Fibroblast of skin of right biceps (primary cell): ENCODE measurements around the gene RO60.

Experiments
- DNase-seq: peaks from one replicate; pipeline ENCODE4 v3.0.0-alpha.2; 2013

The RO60 gene

DNA sequence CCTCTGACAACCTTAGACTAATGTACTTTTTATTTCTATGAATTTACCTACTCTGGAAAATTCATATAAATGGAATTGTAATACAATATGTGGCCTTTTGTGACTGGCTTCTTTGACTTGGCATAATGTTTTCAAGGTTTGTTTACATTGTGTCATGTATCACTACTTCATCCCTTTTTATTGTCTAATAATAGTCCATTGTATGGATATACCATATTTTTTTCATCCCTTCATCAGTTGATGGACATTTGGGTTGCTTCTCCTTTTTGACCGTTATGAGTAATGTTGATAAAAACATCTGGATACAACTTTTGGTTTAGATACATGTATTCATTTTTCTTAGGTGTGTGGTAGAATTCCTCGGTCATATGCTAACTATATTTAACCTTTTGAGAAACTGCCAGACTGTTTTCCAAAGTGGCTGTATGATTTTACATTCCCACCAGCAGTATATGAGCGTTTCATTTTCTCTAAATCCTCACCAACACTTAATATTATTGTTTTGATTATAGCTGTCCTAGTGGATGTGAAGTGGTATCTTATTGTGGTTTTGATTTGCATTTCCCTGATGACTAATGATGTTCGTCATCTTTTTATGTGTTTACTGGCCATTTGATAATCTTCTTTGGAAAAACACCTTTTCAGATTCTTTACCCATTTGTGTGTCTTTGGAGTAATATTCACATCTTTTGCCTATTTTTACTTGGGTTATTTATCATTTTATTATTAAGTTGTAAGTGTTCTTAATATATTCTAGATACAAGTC, 3.5 kb downstream of the RO60 start:
- DNase-seq = no peak

DNA sequence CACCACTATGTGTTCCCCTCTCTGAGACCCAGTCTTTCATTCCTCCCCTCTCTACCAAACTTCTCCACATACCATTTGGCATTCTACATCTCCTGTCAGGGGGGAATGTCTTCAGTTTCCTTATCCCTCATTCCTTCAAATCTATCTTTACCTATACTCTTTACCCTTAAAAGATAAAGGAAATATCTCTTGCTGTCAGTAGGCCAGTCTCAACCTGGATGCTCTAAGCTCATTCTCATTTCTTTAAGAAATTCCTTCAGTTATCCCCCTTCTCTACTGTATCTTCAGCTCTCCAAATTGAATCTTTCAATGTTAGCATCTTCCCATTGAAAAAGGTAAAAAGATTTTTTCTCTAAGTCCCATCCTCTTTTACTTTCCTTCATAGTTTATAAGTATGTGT, 6.5 kb downstream of the RO60 start:
- no peak for DNase-seq

DNA sequence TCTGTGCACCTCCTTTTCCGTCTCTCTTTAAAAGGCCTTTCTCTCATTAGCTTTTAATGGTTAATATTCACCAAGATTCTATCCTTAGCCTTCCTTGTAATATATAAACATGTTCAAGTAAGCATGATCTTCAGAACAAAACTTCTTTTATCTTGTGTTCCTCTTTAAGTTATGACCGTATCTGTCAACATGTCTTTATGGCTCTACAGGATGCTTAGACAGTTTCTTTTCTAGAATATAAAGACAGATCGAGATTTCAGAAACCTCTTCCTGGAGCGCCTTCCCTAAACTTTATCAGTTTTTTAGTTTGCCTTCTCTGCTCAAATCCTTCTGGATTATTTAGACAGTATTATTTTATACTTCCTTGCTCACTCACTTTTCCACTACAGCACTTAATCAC, 7.2 kb downstream of the RO60 start:
- DNase-seq = no peak

DNA sequence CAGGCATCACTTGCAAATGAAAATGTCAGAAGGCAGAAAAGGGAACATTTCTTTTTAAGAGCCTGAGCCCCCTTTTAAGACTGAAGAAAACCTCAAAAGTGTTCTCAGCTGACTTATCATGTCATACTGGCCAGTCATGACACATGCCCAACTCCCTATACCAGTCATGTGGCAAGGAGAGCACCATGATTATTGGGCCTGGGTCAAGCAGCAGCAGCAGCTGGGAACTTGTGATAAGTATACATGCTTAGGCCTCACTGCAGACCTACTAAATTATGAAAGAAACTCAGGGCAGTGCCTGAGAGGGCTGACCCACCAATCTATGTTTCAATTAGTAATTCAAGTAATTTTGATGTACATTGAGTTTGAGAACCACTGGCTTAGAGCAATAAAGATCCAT, 8.6 kb downstream of the RO60 start:
- DNase-seq = no peak

DNA sequence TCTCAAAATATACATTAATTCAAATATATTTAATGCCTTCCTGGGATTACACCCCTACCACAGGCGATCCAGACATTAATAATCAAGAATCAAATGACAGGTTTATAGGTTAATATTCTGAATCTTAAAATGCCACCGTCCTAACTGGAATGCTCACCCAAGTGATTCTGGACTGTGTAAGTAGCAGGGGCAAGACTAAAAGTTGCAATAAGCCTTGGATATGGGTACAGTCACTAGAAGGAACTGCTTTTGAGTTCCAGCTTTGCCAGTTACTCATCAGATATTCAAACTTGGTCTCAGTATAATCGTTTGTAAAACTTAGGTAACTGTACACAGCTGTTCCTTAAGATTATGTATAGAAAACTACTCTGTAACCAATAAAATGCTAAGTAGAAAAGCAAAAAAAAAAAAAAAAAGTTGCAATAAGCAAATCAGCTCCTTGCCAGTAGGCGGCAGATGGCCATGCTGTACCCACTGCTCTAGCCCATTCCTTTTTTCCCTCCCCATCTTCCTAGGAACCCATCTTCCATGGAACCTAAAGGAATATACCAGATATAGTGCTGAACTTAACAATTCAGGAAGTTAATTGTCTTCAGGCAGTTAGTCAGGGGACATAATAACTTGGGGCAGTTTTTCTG, 10.5 kb downstream of the RO60 start:
- peak; percentile 12 for DNase-seq

DNA sequence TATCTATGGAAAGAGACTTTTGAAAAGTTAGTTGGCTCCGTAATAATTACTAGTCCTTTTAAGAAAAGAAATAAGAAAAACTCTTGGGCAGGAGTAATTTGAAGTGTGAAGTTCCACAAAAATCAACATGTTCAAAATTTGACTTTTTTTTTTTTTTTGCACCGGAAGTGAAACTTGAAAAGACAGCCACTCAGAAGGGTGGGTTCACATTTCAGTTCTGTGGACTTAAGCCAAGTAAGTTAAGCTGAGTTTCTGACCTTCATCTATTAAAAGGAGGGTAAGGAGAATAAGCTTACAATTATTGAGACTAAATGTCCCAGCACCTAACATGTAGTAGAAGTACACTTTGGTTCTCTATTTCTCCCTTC, 11.0 kb downstream of the RO60 start:
- DNase-seq = no peak

DNA sequence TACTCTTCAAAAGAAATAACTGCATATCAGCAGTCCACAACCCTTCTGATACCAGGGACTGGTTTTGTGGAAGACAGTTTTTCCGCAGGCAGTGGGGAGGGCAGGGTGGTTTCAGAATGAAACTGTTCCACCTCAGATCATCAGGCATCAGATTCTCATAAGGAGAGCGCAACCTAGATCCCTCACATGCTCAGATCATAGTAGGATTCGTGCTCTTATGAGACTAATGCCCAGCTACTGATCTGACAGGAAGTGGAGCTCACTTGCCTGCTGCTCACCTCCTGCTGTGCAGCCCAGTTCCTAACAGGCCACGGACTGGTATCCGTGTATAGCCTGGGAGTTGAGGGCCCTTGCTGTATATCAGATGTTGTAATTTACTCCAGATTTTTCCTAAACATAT, 11.5 kb downstream of the RO60 start:
- peak; percentile 3 for DNase-seq

DNA sequence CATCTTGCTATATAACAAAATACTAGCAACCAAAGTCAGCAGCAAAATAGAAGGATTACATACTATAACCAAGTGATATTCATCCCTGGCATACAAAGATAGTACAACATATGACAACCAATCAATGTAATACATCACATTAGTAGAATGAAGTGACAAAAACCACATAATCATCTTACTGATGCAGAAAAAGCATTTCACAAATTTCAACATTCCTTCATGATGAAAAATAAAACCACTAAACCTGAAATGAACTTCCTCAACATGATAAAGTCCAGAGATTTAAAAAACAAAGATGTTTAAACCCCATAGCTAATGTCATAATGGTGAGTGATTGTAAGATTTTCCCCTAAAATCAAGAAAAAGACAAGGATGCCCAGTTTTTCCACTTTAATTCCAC, 18.6 kb downstream of the RO60 start:
- DNase-seq = peak; percentile 60

DNA sequence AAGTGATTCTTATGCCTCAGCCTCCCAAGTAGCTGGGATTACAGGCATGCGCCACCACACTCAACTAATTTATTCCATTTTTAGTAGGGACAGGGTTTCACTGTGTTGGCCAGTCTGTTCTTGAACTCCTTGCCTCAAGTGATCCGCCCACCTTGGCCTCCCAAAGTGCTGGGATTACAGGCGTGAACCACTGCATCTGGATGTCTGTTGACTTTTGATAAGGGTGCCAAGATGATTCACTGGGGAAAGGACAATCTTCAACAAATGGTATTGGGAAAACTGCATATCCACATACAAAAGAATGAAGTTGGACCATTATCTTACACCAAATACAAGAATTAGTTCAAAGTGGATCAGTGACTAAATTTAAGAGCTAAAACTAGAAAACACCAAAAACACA, 19.8 kb downstream of the RO60 start:
- no peak for DNase-seq

DNA sequence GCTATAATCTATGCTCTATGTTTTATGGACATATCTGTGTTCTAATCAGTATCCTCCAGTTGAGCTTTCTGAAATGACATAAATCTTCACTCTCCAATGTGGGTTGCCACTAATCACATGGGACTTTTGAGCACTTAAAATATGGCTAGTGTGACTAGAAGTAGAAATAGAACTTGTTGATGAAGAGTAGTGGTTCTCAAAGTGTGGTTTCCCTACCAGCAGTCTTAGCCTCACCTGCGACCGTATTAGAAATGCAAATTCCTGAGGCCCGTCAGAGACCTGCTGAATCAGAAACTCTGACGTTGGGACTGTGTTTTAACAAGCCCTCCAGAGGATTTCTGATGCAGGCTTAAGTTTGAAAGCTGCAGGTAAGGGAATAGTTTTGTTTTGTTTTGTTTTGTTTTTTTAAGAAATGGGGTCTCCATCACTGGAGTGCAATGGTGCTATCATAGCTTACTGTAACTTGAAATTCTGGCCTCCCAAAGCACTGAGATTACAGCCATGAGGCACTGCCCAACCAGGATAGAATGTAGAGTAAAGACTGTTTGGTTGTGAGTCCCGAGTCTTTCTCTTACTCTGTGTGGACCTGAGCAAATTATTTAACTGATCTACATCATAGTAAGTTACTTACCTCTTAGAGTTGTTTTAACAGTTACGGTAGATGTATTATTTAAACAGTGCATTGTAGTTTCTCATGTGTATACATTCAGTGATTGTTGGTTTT, 24.1 kb downstream of the RO60 start:
- DNase-seq = no peak

DNA sequence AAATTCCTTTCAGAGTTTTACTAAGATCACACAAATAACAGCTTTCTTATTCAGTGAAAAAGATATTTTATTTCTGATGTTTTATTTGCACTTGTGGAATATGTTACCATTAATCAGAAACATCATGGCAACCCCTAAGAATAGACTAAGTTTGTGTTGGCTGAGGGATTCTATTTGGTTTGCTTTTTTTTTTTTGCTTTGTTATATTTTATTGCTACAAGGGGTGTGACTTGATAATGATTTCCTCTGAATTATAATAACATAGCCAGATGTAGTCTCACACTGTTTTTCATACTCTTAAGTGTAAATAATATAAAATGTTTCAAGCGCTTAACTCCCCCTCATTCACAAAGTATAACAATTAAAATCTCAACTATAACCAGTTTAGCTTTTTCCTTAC, 25.9 kb downstream of the RO60 start:
- no peak for DNase-seq

DNA sequence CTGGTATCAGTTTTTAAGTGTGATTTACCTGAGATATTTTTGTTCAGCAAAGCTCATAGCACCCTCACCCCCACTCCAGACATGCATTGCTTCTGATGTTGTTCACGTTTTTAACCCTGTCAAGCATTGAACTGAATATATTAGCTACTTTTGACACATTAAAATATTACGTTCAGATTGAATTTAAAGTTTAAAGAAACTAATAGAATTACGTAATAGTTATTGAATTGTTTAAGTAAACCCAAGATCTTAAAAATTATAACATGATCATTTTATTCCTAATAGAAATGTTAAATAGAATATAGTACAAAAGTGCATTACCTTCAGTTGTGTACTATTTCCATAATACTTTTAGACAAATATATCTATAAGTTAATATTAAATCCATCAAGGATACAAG, 26.9 kb downstream of the RO60 start:
- DNase-seq = no peak

DNA sequence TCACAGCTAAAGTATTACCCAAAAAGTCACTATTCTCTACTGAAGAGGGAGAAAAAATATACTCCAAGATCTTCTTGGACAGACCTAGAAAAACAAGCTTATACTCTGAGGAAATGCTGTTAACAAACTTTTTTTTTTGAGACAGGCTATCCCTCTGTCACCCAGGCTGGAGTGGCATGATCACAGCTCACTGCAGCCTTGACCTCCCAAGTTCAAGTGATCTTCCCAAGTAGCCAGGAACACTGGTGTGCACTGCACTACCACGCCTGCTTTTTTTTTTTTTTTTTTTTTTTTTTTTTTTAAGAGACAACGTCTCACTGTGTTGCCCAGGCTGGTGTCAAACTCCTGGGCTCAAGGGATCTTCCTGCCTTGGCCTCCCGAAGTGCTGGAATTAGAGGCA, 28.5 kb downstream of the RO60 start:
- no peak for DNase-seq

DNA sequence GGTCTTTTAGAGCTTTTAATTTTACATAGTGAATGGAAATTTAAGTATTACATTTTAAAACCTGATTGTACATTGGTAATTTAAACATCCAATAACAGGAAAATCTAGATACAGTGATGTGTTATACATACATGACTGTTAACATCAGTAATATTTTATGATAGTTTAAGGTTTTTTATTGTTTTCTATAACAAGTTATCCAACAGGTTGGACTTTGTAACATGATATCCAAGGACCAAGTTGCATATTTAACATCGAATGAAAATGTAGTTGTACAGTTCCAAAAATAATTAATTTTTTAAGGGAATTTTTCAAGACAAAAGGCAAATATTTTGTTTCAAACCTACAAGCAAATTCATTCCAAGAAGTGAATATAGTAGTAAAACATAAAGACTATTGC, 31.5 kb downstream of the RO60 start:
- no peak for DNase-seq

DNA sequence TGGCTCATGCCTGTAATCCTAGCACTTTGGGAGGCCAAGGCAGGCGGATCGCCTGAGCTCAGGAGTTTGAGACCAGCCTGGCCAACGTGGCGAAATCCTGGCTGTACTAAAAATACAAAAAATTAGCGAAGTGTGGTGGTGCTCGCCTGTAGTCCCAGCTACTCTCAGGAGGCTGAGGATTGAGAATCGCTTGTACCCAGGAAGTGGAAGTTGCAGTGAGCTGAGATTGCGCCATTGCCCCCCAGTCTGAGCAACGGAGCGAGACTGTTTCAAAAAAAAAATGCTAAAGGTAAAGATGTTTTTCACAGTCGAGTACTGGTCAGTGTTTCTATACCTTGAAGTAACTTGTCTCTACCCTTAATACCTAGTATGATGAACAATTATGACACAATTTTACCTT, 34.7 kb downstream of the RO60 start:
- DNase-seq = no peak

DNA sequence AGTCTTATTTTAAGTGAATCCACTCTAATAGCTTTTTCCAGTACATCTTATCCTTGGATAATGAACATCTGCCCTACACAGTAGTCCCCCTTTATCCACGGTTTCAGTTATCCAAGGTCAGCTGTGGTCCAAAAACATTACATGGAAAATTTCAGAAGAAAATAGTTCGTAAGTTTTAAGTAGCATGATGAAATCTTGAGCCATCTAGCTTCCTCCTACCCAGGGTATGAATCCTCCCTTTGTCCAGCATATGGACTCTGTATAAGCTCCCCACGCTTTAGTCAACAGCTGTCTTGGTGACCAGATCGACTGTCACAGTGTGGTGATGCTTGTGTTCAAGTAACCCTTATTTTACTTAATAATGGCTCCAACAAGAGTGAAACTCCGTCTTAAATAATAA, 43.2 kb downstream of the RO60 start:
- no peak for DNase-seq

DNA sequence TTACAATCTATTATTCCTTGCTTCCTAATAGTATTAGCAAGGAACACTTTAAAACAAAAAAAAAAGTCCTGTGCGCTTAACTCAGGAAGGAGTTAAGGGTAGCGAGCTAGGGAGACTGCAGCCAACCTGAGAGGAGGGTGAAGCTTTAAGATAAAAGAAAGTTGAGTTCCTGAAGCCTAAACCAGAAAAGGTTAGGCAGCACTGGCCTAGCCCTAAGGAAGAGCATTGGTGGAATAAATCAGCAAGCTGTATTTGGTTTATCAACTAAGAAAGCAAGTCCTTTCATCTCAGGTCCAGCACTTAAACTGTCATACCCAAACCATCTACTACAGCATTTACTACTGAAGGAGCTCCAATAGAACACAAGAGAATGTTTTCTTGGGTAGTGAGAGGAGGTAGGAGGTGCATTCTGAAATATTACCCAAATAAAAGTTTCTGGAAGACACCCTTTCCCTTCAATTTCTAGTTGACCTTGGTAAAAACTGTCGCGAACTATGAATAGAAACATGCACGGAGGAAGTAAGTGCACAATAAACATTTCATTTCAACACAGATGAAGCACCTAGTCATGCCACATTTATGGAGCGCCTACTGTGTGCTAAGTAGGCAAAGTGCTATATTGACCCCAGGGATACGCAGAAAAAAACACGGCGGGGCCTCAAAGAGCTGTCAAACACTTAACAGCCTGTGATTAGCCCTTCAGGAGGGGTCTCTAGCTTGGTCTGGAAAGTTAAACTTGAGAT, 44.5 kb downstream of the RO60 start:
- DNase-seq = no peak

DNA sequence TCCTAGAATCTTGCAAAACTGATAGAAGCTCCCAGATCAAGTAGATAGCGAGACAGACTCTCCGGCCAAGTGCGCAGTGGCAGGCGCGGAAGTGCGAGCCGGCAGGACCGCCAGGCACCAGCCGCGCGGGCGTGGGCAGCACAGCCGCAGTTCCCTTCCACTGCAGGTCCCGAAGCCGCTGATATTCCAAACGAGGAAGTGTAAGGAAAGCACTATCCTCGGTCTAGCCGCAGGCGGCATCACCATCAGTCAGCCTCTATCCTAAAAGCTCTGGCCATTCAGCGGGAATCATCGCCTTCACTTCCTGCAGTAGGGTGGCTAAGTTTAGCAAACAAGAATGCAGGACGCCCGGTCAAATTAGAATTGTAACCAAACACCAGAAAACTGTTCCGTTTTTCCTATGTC, 45.1 kb downstream of the RO60 start:
- peak; percentile 59 for DNase-seq

DNA sequence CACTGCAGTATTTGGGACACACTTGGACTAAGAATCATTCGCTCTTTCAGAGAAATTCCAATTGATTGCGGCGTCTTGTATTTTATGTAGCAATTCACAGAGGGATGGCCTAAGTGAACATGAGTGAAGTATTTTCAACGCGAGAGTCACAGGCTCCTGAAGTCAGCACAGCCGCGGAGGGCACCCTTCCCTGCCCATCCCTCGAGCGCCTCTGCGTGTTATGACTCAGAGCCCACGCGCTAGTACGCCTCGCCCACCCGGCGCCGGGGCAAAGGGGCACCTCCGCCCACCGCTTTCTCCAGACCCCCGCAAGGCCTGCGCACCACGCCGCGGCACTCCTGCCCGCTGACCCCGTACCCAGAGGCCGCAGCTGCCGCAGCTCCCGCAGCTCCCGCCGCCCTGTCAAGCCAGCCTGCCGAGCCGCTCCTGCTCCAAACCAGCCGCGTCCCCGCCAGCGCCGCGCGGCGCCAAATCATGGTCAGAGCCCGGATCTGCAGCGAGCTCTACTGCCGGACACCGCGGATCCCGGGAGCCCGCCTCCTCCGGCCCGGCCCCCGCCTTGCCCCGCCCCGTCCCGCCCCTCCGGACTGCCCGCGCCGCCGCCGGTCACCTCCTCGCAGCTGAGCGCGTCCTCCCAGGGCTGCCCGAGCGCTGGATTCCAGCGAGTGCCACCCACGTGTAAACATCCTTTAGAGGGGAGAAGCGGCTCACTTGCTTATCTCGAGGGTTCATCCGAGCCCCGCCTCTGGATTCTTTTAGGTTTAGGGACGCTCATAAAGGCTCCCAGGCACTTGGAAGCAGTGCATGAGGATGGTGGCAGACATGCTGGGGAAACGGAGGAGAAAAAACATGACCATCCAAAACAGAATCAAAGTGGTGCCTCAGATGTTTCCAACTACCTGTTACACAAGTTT, 45.8 kb downstream of the RO60 start, which contains the start of gene GLRX2:
TSS of gene GLRX2 (minus strand) at position 508 of the 914 bp plus-strand sequence. CDS start at position 476, 32 bp downstream.
- DNase-seq = peak; percentile 86

DNA sequence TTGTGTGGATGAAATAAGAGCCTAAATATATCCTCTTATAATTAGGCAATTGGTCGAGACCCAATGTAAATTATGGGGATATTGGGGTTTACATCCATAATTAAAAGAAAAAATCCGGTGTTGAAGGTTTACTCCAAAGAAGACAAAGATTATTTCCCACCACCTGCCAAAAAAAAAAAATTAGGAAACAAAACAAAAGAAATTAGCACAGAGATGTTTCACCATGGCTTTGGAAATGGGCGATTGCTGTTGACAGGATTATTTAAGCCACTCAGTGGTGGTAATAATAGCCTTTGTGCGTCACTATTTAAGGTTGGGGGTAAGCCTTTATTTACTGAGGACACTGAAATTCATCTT, 46.4 kb downstream of the RO60 start:
- no peak for DNase-seq

DNA sequence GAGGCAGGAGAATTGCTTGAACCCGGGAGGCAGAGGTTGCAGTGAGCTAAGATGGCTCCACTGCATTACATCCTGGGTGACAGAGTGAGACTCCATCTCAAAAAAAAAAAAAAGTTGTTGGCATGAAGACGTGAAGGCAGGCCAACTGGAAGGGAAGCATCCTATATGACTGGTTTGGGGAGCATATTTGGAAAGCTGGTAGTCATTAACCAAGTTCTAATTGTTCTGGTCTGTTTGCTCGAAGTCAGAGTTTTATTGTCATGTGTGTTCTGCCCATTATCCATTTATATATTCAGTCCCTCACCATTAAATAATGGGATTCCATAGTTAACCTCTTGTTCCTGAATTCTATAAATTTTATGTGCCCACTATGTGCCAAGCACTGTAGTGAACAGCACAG, 49.1 kb downstream of the RO60 start:
- DNase-seq = no peak
